ENCODE results near the gene INAVA. TPM values are rescaled to one million over a fixed set of nuclear protein-coding genes. Genes with fewer than 3 reads are reported as not detected.

Gene INAVA
- total and polyA plus RNA-seq, 12 donors, result 0.03 to 0.46 (median 0.22) TPM; not detected in 6

DNA sequence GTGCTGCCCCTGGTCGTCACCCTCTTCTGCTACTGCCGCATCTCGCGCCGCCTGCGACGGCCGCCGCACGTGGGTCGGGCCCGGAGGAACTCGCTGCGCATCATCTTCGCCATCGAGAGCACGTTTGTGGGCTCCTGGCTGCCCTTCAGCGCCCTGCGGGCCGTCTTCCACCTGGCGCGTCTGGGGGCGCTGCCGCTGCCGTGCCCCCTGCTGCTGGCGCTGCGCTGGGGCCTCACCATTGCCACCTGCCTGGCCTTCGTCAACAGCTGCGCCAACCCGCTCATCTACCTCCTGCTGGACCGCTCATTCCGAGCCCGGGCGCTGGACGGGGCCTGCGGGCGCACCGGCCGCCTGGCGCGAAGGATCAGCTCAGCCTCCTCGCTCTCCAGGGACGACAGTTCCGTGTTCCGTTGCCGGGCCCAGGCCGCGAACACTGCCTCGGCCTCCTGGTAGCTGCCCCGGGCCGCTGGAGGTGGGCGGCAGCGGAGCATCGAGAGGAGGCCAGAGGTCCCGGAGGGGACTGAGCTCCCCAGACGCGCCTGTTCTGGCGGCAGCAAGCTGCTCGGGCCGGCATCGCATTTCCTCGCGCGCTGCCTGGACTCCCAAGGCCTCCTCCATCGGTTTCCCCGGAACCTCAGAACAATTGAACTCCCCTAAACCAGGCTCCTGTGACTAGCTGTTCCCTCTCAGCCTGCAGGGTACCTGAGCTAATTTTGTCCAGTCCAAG lies 20.9 kb upstream of the INAVA start:
- intact Hi-C loops (cut with DNase I), result no loop called here
- WGBS, 4 donors, result 15 to 30% (median 24%) methylated on average over 18 to 66 of the region's 66 CpGs
- Histone ChIP-seq H3K27me3 (peaks cover 31% of the 10 kb centered on the region), H3K36me3 (replicated peaks in 1 of 2) (no peaks in the 10 kb centered on the region), H3K9me3 (replicated peaks in 1 of 3) (no peaks in the 10 kb centered on the region), H3K4me3 (peak overlapping the region in 1 of 4 donors; percentile 45), H3K27ac (no peak overlapping the region), H3K4me1 (replicated peaks in 1 of 2) (peaks cover 6 to 11% of the 10 kb centered on the region in 2 donors)
- no peak for TF ChIP-seq CTCF (IDR thresholded peaks at IDR 0.05)
- no peak for TF ChIP-seq POLR2A (IDR thresholded peaks at IDR 0.05)
- DNase-seq, result no peak

- Histone ChIP-seq H3K36me3 (replicated peaks in 1 of 2) (no peaks in the 10 kb centered on the region), H3K4me1 (replicated peaks in 1 of 2) (peaks cover 6 to 11% of the 10 kb centered on the region in 2 donors), H3K4me3 (no peak overlapping the region), H3K27me3 (peaks cover 31% of the 10 kb centered on the region), H3K9me3 (replicated peaks in 1 of 3) (no peaks in the 10 kb centered on the region), H3K27ac (no peak overlapping the region)
- WGBS, 4 donors, result 80 to 91% (median 89%) methylated on average over 6 of the region's 6 CpGs
- DNase-seq, result no peak
- intact Hi-C loops (cut with DNase I), result no loop called here
- no peak for TF ChIP-seq CTCF (IDR thresholded peaks at IDR 0.05)
- no peak for TF ChIP-seq POLR2A (IDR thresholded peaks at IDR 0.05)
Measured at GRCh38 chr1:200874694-200875093, 20.0 kb upstream of the INAVA start.

GRCh38 chr1:200875416-200875815 lies 19.3 kb upstream of the INAVA start:
- Histone ChIP-seq H3K4me3 (no peak overlapping the region), H3K27ac (no peak overlapping the region), H3K9me3 (replicated peaks in 1 of 3) (no peaks in the 10 kb centered on the region), H3K27me3 (peaks cover 31% of the 10 kb centered on the region), H3K36me3 (replicated peaks in 1 of 2) (no peaks in the 10 kb centered on the region), H3K4me1 (replicated peaks in 1 of 2) (peaks cover 6 to 11% of the 10 kb centered on the region in 2 donors)
- no peak for TF ChIP-seq POLR2A (IDR thresholded peaks at IDR 0.05)
- no peak for DNase-seq
- intact Hi-C loops (cut with DNase I), result no loop called here
- 80 to 95% (median 85%) methylated on average over 4 to 5 of the region's 5 CpGs for WGBS, 4 donors

DNA sequence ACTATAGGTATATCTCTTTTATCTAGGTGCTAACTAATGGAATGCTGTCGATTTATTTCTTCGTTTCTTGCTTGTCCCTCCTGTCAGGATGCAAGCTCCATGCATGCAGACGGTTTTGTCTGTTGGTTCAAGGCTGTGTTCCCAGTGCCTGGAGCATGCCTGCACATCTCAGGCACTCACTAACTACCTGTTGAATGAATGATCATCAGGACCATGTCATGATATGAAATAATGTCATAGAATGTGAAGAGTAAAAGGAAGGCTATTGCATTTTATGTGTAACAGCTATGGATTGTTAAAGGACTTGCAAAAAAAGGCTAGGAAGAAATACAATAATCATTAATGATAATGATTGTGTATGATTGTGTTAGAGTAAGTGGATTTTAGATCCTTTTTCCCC lies 17.7 kb upstream of the INAVA start:
- Histone ChIP-seq H3K4me1 (replicated peaks in 1 of 2) (peaks cover 6 to 11% of the 10 kb centered on the region in 2 donors), H3K27ac (no peak overlapping the region), H3K4me3 (no peak overlapping the region), H3K9me3 (replicated peaks in 1 of 3) (no peaks in the 10 kb centered on the region), H3K36me3 (replicated peaks in 1 of 2) (no peaks in the 10 kb centered on the region), H3K27me3 (peaks cover 31% of the 10 kb centered on the region)
- TF ChIP-seq CTCF (IDR thresholded peaks at IDR 0.05), result no peak
- TF ChIP-seq POLR2A (IDR thresholded peaks at IDR 0.05), result no peak
- intact Hi-C loops (cut with DNase I), result no loop called here
- WGBS, 4 donors, result 62 to 77% (median 72%) methylated on average over 3 of the region's 3 CpGs
- DNase-seq, result no peak

All from adrenal gland (tissue), 12 donors.